Inflammatory macrophage treated with lipopolysaccharide for 1 hour (primary cell): ENCODE data around the gene FIBP.

ENCODE experiments used
- DNase-seq, 2 donors: peaks; one replicate each; pipeline ENCODE4 v3.0.0-alpha.2; 2020 to 2022

Gene FIBP

DNA sequence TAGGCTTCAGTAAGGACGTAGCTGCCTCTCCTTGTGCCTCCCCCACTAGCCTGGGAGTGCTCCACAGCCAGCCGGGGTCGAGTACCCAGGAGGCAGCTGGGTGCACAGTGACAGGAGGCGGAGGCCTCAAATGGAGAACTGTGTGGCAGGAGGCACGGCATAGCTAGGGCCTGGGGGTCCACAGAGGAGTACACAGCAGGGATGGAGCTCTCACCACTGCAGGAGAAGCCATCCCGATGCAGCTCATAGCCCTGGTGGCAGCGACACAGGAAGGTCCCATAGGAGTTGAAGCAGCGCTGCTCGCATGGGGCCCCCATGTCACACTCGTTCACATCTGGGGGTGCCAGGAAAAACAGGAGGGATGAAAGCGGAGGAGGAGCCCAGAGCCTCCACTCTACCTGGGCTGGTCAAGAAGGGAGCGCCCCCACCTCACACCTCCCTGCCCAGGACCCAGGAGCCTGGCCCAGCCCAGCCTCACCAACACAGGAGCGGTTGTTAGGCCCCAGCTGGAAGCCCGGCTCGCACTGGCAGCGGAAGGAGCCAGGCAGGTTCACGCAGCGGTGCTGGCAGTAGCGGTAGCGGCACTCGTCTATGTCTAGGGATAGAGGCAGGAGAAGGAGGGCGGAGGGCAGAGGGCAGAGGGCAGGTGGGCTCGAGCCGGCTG, 18.5 kb downstream of the FIBP start:
- no peak for DNase-seq

DNA sequence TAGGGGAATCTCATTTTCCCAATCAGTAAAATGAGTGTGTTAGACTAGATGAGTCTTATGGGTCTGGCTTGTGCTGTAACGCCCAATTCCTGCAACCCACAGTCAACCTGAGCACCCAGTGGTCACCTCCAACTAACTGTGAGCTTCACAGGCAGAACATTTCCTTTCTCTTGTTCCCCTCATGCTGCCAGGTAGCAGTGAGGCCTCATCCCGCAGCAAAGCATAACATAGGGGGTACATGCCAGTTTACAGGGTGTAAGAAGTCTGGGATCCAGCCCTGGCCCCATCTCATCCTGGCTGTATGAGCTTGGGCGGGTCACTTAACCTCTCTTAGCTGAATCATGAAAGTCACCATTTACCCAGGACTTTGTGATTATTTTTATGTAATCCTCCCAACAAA, 19.4 kb downstream of the FIBP start:
- no peak for DNase-seq

DNA sequence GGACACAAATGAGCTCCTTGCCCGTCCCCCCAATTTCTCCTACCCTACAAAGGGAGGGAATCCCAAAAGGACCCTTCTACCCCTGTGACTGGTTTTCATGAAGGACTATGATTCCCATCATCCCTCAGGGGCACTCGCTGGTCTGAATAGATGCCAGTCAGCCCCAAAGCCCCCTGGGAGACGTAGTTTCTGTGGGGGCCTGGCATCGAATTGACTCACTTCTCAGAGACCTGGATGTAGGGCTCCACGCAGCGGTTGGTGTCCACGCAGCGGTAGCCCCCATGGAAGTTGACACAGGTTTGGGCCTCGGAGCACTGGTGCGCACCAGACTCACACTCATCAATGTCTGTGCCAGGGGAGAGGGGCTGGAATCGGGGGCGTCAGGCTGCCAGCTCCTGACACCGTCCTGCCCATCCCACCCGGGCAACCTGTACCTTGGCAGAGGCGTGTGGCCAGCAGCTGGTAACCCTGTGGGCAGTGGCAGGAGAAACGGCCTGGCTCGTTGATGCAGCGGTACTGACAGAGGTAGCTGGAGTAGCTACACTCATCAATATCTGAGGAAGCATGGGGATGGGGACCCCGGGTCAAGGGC, 20.1 kb downstream of the FIBP start:
- DNase-seq = no peak

DNA sequence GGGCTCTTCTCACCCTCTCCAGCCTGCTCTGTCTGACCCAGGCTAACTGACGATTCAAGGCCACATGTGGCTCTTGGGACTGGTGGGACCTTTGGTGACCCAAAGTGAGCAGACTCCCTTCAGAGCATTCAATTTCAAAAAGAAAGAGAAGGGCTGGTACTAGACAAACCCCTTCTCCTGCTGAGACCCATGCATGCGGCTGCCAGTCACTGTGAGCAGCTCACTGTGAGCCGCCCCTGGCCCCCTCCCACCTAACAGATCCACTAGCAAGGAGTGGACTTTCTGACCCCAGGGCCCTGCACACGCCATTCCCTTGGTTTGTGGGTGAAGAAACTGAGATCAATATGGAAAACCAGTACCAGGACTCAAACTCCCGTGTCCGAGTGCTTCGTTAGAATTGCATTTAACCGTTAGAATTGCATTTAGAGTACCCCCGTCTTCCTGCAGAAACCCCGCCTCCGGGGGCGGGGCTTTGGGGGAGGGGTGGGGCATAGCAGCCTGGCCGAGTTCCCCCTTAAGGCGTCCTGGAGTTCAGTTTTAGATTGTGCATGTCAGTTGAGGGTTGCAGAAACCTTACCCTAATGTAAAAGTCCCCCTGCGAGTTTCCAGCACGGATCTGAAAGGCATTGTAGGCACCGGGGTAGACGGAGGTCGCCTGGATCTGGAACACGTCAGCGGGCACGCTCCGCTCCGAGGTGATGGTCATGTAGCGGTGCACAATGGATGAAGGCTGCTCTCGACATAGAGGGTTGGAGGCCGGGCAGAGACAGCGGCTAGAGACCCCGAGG, 20.8 kb downstream of the FIBP start:
- no peak for DNase-seq

DNA sequence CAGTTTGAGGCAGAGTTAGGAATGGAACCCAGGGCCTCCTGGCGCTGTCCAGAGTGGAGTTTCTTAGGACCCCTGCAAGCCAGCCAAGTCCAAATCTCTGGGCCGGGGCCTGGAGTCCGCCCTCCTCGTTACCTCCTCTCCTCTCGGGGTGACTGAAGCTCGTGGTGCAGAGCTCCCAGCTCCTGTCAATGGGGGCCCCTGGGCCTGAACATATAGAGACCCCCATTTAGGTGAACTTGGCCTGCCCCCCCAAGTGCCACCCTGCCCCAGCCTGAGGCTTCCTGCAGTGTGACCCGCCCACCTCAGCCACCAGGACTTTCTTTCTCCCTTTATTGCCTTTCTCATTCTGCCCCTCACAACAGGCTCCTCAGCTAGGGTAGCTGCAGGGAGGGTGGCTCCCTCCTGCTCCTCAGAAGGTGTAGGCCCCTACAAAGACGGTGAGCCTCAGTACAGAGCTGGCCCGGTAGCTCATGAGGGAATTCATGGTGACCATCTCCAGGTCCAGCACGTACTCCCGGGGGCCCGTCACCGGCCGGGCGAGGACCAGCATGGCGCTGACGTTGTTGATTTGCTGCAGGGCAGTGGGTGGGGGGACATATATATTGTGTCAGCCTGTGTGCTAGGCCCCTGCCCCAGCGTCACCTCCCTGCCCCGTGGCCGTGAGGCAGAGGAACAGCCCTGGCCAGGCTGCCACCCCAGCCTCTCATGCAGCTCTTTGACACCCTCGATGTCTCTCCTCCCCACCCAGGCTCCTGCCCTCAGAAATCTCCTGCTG, 21.6 kb downstream of the FIBP start:
- no peak for DNase-seq

DNA sequence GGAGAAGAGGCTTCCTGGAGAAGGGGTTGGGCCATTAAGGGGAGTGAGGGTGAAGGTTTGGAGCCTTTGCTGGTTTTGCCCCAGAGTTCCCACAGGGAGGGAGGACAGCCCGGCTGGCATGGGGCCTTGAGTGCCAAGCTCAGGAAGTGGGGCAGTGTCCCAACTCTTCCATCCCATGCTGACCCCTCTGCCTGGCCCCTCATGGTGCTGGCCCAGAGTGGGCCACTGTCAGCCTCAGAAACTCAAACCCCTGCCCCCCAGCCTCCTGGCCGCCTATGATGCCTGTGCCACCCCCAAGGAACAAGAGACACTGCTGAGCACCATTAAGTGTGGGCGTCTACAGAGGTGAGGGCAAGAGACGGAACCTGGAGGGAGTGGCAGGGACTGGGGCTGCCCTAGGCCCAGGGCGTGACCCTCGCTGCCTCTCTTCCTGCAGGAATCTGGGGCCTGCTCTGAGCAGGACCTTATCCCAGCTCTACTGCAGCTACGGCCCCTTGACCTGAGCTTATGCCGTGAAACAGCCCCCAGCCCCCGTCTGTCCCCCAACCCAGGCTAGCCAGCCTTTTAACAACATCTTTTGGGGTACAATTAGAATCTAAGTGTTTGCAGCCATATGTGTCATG, 22.6 kb downstream of the FIBP start:
- DNase-seq = no peak

DNA sequence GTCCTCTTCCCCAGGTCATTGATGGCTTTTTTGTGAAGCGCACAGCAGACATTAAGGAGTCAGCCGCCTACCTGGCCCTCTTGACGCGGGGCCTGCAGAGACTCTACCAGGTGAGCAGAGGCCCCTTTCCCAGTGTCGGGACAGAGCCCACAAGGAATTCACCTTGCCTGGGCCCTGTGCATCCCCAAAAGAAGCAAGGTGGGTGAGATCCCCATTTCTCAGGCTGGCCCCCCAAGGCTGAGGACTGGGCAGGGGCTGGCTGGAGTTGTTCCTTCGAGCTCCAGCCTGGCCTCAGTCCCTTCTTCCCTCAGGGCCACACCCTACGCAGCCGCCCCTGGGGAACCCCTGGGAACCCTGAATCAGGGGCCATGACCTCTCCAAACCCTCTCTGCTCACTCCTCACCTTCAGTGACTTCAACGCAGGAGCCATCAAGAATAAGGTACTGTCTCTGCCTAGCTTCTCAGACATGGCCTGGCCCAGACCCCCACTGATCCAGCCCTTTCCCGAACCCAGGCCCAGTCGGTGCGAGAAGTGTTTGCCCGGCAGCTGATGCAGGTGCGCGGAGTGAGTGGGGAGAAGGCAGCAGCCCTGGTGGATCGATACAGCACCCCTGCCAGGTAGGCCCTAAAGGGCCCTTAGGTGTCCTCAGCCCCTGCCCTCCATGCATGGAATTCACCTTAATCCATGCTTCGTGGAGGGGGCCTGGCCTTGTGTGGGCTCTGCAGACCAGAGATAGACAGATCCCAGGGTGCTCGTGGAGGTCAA, 23.4 kb downstream of the FIBP start:
- no peak for DNase-seq

DNA sequence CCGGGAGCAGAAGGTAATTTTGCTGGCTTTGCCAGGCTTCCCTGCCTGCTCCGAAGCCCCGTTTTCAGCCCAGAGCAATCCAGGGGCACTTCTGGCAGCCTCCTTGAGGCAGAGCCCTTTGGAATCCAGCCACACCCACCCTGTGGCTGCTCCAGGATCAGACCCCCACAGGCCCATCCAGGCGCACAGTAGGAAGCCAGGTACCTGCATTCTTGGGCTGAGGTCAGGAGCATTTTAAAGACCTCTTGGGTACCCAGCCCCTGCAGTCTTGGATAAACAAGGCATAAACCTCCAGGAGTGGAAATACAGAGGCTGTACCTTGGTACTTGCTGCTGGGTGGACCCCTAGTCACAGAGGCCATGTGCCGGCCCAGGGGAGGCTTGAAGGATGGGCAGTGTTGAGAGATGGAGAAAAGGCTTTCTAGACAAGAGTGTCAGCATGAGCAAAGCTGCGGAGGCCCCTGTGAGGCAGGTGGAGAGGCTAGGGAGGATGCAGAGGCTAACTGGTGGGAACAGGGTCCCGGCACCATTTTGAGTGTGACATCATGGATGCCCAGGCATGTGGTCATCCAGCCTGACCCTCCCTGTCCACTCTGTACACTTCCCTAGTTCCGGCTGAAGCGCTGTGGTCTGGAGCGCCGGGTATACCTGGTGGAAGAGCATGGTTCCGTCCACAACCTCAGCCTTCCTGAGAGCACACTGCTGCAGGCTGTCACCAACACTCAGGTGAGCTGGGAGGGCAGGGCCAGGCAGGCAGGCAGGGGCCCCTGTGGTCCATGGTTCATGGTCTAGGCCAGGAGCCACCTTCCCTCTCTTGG, 24.2 kb downstream of the FIBP start:
- DNase-seq = no peak

DNA sequence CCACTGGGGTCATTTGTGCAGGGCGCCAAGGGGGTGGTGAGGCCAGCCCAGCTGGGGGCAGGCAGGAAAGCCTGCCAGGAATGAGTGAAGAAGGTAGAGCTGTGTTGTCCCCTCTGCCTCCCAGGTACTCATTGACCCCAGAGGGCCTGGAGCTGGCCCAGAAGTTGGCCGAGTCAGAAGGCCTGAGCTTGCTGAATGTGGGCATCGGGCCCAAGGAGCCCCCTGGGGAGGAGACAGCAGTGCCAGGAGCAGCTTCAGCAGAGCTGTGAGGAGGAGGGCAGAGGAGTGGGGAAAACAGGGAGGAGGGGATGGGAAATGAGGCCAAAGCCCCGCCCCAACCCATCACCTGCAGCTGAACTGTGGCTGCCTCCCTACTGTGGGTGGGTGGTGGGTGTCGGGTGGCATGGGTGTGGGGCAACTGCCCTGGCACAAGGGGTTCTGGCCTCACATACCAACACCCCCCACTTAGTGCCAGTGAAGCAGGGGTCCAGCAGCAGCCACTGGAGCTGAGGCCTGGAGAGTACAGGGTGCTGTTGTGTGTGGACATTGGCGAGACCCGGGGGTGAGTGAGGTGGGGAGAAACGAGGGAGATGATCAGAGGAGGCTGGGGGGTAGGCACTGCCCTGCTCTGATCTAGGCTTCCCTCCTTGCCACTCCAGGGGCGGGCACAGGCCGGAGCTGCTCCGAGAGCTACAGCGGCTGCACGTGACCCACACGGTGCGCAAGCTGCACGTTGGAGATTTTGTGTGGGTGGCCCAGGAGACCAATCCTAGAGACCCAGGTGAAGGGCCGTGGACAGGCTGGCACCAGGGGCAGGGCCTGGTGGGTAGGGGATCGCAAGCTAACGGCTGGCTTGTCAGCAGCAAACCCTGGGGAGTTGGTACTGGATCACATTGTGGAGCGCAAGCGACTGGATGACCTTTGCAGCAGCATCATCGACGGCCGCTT, 25.1 kb downstream of the FIBP start:
- no peak for DNase-seq

DNA sequence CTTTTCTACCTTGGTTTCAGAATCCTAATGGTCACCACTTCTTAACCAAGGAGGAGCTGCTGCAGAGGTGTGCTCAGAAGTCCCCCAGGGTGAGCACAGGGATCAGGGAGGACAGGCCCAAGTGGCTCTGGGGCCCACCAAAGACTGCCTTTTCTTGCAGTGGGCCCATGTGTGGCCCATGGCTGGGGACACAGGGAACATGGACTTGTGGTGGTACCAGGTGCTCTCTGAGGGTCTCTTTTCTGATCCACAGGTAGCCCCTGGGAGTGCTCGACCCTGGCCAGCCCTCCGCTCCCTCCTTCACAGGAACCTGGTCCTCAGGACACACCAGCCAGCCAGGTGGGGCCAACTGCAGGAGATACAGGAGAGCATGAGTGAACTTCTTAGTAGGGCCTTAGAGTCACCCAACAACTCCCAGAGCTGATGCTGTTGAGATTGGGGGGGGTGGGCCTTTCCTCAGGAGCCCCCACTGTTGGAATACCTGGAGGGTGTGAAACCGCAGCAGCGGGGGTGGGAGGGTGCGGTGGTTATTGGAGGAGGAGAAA, 26.0 kb downstream of the FIBP start:
- DNase-seq = no peak

DNA sequence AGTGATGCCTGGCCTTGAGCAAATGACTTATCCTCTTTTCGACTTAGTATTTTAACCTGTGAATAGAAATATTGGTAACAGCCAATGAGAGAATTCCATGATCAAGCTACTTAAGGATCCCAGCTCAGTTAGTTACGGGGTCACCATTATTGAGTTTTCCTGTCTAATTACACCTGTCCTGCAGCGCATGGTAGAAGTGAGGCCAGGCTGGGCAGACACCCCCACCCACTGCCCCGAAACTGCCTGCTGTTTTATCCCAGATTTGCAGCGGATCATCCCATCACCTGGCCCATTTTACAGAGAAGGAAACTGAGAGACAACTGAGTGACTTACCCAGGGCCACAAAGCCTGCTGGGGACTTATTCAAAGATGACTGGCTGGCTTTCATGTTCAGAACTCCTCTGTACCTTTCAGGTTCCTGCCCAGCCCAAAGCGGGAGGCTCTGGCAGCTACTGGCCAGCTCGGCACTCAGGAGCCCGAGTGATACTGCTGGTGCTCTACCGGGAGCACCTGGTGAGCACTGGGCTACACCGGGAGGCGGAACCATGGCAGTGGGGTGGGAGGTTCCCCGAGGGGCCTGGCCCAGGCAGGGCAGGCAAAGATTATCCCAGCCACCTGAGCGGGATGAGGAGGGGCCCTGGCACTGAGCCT, 26.6 kb downstream of the FIBP start:
- DNase-seq = no peak

DNA sequence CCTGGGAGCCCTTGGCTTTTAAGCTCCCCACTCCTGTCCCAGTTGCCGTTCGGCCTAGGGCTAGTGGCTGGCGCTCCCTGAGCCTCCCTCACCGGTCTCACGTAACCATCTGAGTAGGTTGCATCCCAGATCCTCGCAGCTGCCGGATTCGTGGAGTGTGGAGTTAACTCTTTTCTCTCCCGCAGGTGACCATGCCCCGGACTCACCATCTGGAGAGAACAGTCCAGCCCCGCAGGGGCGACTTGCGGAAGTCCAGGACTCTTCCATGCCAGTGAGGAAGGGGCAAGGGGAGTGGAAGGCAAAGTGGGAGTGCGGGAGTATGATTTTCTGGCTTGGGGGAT, 27.1 kb downstream of the FIBP start:
- no peak for DNase-seq

DNA sequence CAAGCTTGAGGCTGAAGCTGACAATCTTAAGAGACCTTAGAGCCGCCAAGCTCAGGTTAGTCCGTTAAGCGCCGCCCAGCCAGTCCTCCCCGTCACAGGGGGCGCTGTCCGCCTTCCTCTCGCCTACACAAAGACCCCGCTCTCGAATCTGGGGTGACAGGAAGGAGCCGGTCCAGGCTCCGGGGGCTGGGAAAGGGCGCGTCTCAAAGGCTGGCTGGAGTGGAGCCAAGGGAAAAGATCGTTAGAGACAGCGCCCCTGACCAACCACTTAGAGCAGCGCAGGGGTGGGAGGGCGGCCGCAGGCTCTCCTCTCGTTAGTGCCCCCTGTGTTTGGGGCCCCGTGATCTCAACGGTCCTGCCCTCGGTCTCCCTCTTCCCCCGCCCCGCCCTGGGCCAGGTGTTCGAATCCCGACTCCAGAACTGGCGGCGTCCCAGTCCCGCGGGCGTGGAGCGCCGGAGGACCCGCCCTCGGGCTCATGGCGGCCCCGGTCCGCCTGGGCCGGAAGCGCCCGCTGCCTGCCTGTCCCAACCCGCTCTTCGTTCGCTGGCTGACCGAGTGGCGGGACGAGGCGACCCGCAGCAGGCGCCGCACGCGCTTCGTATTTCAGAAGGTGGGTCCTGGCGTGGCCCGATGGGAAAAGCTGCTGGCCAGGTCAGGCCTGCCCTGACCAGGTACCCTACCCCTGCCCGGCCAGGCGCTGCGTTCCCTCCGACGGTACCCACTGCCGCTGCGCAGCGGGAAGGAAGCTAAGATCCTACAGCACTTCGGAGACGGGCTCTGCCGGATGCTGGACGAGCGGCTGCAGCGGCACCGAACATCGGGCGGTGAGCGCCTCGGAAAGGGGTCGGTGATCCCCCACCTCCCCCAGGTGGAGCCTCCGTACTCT, 27.8 kb downstream of the FIBP start, which contains the start of gene MUS81:
Gene MUS81 (plus strand): TSS at position 156 of the 887 bp plus-strand sequence. CDS start 321 bp downstream, at position 477.
- DNase-seq = peak; percentile 84 to 95

DNA sequence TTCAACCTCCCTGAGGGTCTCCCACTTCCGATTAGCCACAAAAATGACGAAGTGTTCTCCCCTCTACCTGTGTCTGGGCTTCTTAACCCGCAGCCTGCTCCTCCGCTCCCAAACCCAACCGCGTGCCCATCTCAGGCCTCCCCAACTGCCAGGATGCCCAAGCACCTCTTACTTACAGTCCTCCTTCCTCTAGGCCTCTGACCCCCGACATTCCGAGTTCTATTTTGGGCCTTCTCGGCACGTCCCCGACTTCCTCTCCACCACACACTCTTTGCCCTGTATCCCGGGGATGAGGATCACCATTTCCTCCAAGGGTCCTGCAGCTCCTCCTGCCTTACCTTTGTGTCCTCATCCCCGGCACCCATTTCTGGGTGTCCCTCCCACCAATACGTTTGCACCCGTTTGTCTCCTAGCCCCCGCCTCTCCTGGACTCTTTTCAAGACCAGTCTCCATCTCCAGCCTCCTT, 28.4 kb downstream of the FIBP start:
- no peak for DNase-seq

DNA sequence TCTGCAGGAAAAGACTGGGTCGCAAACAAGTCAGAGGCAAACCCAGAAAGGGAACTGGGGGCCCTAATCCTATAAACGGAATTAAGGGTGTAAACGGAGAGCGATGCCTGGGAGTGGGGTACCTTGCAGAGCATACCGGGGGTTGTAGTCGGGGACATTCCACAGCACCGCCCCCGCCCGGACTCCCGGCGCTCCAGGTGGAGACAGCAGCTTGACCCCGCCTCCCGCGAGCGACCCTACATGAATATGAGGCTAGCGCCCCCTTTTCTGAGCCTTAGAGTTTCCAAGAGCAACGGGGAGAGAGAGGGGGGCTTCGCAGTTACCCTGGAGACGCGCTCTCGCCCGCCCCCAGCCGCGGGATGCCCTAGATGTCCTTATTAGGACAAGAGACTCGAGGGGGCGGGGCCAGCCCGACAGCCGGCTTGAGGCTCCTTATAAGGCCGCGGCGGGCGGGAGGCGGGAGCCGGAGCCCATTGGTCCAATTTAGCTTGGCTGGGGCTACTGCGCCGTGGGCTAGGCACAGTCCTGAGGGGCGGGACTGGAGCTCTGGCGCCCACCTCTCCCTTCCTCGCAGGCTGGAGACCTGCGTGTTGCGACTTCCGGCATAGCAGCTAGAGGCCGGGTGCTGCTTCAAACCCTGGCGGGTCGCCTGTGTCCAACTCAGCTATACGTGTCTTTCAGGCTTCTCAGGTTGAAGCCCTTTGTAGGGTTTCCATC, 29.0 kb downstream of the FIBP start:
- DNase-seq = peak; percentile 96 to 98

DNA sequence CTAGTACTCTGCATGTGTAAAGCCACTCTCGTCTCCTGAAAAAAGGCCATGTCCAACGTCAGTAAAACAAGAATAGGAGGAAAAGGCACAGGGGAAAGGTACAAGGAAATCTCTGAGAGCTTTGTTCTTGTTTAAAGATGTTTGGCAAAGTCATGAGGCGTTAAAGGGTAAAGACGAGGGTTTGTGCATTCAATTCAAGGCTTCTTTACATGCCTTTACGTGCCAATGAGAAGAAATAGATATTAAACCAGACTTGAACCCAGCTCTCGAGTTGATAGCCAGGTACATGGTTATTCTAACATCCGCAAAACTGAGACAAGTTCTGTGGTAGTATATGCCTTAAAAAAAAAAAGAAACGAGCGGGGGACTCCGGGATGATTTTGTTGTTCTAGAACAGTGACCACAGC, 29.6 kb downstream of the FIBP start:
- DNase-seq = no peak
